ENCODE data around the gene SETD2.
"Not testable (repeated sequence)": the region's sequence is repeated elsewhere in the genome, so short reads cannot be mapped to it uniquely, and the experiment has no call there.

The SETD2 gene

DNA sequence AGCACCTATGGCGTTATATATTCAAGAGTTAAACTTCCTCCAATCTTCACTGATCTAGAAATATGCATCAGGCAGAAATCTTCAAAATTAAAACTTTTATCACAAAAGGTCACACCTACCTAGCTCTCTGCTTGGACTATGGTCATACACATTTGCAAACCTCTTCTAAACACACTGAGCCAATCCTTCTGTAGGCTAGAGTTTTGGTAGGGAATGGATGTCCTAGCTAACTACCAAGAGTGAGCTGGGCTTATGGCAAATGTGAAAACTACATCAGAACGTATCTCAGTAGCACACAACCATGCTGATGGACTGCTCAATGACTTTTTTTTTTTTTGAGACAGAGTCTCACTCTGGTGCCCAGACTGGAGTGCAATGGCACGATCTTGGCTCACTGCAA is 29.6 kb downstream of the SETD2 start:
- TF ChIP-seq JUND (IDR thresholded peaks at IDR 0.05; ENCODE audit: low read depth), result no peak
- no peak for DNase-seq (ENCODE audit: low read depth in 1 of 2, low spot score in 1 of 2)
- in situ Hi-C loops (cut with HindIII; ENCODE audit: low pct_unique_long_range_greater_than_20kb, low sequenced_read_pairs), result no loop called here

DNA sequence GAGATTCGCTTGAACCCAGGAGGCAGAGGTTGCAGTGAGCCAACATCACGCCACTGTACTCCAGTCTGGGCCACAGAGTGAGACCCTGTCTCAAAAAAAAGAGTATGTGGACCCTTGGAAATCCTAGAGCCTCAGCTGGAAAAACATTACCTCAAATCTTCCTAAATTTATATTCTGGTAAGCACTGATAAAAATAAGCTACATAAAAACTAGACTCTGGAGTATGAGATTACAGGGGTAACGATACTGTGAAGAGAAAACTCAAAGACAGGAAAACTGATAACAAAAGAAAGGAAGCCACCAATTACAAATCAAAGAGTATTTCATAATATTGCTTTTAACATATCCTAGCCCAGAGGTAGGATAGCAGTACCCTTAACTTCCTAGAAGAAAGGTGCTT is 30.3 kb downstream of the SETD2 start:
- in situ Hi-C loops (cut with HindIII; ENCODE audit: low pct_unique_long_range_greater_than_20kb, low sequenced_read_pairs), result no loop called here
- DNase-seq (ENCODE audit: low read depth in 1 of 2, low spot score in 1 of 2), result no peak
- no peak for TF ChIP-seq JUND (IDR thresholded peaks at IDR 0.05; ENCODE audit: low read depth)

DNA sequence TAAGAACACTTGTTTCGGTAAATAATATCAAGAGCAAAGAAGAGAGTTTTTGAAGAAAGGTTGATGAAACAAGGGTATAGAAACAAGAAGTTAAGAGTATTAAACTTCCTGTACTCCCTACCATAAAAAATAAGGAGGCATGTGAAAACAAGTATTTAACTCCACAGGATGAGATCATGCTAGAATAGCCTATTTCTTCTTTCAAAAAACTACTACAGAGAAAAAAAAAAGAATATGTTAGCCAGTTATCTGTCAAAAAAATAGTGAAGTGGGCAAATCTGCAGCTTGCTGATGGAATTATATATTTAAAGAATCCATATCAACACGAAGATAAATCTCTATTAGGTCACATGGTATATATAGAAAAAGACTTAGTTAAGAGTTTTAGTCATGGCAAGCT is 33.4 kb downstream of the SETD2 start:
- in situ Hi-C loops (cut with HindIII; ENCODE audit: low pct_unique_long_range_greater_than_20kb, low sequenced_read_pairs), result no loop called here

DNA sequence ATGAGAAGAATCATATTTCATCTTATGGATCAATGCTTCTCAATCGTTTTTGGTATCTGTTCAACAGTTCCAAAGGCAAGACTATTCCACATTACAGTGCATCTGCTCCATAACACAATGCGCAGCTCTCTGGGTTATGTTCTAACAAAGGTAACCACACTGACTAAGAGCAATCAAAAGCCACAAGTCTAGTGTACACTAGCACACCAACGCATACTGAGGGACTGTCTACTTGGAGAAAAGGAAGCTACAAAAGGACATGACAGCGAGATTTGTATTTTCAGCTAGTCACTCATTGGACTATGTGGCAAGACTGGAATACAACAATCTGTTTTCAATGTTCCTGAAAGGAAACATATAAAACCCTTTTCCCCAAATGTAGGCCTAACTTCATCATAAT is 35.8 kb downstream of the SETD2 start:
- no peak for TF ChIP-seq JUND (IDR thresholded peaks at IDR 0.05; ENCODE audit: low read depth)
- peak in 1 of 2 experiments; percentile 1 for DNase-seq (ENCODE audit: low read depth in 1 of 2, low spot score in 1 of 2)
- in situ Hi-C loops (cut with HindIII; ENCODE audit: low pct_unique_long_range_greater_than_20kb, low sequenced_read_pairs), result no loop called here

More for the DNA sequence above, 33.4 kb downstream of the SETD2 start:
- DNase-seq (ENCODE audit: low read depth in 1 of 2, low spot score in 1 of 2), result no peak
- no peak for TF ChIP-seq JUND (IDR thresholded peaks at IDR 0.05; ENCODE audit: low read depth)

DNA sequence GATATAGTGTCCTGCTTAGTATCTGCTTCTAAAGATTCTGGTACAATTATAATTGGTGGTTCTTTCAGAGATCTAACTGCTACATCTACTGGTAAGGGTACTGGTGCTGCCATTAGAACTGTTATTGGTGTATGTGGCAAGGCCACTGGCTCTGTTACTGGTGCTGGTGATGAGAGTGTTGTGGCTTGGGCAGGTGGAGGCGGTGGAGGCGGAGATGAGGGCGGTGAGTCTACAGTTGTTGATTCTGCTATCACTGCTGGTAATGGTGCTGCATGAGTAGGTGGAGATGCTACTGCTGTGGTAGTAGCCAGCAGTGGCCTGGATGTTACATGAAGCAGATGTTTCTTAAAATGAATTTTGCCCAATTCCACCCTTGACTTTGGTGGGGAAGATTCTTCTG is 40.1 kb downstream of the SETD2 start:
- no peak for DNase-seq (ENCODE audit: low read depth in 1 of 2, low spot score in 1 of 2)
- TF ChIP-seq JUND (IDR thresholded peaks at IDR 0.05; ENCODE audit: low read depth), result no peak
- in situ Hi-C loops (cut with HindIII; ENCODE audit: low pct_unique_long_range_greater_than_20kb, low sequenced_read_pairs), result no loop called here

DNA sequence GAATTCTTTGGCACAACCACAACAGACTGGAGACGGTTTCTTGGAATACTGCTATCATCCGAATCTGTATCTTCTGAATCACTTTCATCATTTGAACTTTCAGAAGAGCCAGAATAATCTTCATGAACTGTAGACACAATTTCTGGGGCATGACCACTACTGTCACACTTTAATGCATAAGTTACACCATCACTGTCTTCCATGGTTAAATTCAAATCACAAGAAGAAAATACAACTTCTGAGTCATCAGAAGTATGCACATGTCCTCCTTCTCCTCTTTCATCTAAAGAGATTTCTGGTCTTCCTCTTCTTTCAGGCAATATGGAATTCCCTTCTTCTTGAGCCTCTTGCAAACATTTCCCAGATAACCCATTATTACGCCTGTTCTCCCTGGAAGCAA is 42.5 kb downstream of the SETD2 start:
- in situ Hi-C loops (cut with HindIII; ENCODE audit: low pct_unique_long_range_greater_than_20kb, low sequenced_read_pairs), result no loop called here
- no peak for TF ChIP-seq JUND (IDR thresholded peaks at IDR 0.05; ENCODE audit: low read depth)
- no peak for DNase-seq (ENCODE audit: low read depth in 1 of 2, low spot score in 1 of 2)

DNA sequence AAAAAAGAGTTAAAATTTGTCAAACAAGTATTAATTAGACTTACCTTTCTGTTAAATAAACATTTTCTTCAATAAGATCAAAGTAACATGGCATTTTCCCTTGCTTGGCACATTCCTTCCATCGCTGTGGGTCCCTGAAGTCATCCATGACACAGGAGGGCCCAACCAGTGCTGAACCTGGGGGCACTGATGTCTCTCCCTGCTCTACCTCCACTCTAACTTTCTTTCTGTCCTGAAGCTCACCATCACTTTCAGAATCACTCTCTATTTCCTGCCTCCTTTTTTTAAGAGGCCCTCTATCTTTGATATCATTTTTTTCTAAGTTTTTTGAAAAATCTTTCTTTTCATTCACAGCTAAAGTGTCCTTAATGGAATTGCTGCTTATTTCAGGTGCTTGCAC is 43.8 kb downstream of the SETD2 start:
- DNase-seq (ENCODE audit: low read depth in 1 of 2, low spot score in 1 of 2), result no peak
- in situ Hi-C loops (cut with HindIII; ENCODE audit: low pct_unique_long_range_greater_than_20kb, low sequenced_read_pairs), result no loop called here
- TF ChIP-seq JUND (IDR thresholded peaks at IDR 0.05; ENCODE audit: low read depth), result no peak

DNA sequence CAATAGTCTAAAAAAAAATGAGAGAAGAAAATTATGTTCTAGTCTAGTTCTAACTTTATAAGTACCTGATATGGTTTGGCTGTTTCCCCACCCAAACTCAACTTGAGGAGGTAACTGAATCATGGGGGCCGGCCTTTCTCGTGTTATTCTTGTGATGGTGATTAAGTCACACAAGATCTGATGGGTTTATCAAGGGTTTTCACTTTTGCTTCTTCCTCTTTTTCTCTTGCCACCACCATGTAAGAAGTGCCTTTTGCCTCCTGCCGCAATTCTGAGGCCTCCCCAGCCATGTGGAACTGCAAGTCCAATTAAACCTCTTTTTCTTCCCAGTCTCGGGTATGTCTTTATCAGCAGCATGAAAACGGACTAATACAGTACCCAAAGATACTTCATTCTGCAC is 44.5 kb downstream of the SETD2 start:
- in situ Hi-C loops (cut with HindIII; ENCODE audit: low pct_unique_long_range_greater_than_20kb, low sequenced_read_pairs); DNase-seq (ENCODE audit: low read depth in 1 of 2, low spot score in 1 of 2): not testable (repeated sequence)

DNA sequence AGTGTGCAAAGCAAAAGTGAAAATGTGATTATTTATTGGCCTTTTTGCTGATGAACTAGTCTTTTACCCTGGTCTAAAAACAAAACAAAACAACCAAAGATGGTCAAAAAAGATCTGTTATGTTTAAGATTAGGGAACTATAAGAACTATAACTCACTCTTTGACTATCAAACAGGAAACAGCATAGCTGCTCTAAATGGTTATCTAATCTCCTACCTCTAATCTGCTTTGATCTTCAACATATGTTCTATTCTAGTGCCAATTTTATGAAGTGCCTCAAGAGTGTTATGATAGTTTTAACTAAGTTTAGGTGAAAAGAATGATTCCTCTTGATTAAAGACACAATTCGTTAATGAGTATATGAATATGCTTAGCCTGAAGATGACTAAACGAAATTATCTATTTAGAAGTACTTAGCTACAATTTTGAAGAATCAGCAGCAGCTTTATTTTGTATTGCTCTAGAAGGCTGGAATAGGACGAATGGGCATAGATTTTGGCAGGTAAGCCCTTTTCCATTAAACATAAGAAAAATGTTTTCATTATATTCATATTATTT is 46.0 kb downstream of the SETD2 start:
- DNase-seq (ENCODE audit: low read depth in 1 of 2, low spot score in 1 of 2), result no peak
- no peak for TF ChIP-seq JUND (IDR thresholded peaks at IDR 0.05; ENCODE audit: low read depth)
- in situ Hi-C loops (cut with HindIII; ENCODE audit: low pct_unique_long_range_greater_than_20kb, low sequenced_read_pairs), result no loop called here

DNA sequence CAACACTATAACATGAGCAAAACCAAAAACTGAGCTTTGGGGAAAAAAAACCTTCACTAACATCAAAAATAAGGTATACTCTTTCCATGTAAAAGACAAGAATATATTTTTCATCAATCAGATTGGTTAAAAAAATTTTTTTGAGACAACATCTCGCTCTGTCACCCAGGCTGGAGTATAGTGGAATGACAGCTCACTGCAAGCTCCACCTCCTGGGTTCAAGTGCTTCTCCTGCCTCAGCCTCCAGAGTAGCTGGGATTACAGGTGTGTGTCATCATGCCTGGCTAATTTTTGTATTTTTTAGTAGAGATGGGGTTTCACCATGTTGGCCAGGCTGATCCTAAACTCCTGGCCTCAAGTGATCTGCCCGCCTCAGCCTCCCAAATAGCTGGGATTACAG is 48.4 kb downstream of the SETD2 start:
- in situ Hi-C loops (cut with HindIII; ENCODE audit: low pct_unique_long_range_greater_than_20kb, low sequenced_read_pairs); DNase-seq (ENCODE audit: low read depth in 1 of 2, low spot score in 1 of 2): not testable (repeated sequence)

DNA sequence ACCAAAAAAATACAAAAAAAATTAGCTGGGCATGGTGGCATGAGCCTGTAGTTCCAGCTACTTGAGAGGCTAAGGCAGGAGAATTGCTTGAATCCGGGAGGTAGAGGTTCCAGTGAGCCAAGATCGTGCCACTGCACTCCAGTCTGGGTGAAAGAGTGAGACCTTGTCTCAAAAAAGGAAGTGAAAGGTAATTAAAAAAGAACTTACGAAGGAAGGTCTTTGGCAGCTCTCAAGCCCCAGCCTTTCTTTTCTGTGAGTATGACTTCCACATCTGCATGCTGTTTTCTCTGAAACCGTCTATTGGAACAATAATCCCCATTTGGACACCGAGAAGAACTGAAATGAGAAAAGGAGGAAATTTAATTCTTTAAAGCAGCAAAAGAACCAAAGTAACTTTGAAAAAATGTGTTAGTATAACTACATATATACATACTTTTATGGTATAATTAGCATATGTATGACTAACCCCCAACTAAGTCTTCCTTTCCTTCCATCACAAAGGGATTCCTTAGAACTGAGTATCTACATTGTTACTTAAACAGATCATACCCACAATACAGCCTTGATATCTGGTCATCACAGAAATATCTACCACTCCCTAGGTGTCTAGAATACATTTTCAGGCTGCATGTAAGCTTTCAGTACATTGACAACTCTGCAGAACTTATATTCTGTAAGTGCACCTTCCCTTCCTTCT is 50.1 kb downstream of the SETD2 start:
- no peak for TF ChIP-seq JUND (IDR thresholded peaks at IDR 0.05; ENCODE audit: low read depth)
- no peak for DNase-seq (ENCODE audit: low read depth in 1 of 2, low spot score in 1 of 2)
- in situ Hi-C loops (cut with HindIII; ENCODE audit: low pct_unique_long_range_greater_than_20kb, low sequenced_read_pairs), result no loop called here

DNA sequence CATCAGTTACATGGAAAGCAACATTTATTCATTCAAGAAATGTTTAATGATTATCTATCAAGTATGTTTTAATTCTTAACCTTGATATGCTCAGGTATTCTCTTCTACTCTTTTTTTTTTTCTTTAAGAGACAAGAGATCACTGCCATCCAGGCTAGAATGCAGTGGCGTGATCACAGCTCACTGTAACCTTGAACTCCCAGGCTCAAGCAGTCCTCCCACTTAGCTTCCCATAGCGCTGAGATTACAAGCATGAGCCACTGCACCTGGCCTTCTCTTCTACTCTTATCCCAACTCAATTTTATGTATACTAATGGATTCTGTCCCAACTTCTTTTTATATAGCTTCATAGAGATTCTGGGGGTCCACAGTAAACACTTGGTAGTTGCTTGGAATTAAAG is 50.9 kb downstream of the SETD2 start:
- DNase-seq (ENCODE audit: low read depth in 1 of 2, low spot score in 1 of 2), result no peak
- TF ChIP-seq JUND (IDR thresholded peaks at IDR 0.05; ENCODE audit: low read depth), result no peak
- in situ Hi-C loops (cut with HindIII; ENCODE audit: low pct_unique_long_range_greater_than_20kb, low sequenced_read_pairs), result no loop called here

DNA sequence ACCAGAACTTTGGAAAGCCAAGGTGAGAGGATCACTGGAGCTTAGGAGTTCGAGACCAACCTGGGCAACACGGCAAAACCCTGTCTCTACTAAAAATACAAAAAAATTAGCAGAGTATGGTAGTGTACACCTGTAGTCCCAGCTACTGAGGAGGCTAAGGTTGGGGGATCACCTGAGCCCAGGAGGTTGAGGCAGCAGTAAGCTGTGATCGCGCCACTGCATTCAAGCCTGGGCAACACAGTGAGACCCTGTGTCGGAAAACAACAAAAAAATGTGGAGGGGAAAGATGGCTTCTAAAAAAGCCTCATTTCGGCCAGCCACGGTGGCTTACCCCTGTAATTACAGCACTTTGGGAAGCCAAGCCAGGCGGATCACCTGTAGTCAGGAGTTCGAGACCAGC is 54.5 kb downstream of the SETD2 start:
- TF ChIP-seq JUND (IDR thresholded peaks at IDR 0.05; ENCODE audit: low read depth), result no peak
- in situ Hi-C loops (cut with HindIII; ENCODE audit: low pct_unique_long_range_greater_than_20kb, low sequenced_read_pairs), result no loop called here
- DNase-seq (ENCODE audit: low read depth in 1 of 2, low spot score in 1 of 2), result no peak

DNA sequence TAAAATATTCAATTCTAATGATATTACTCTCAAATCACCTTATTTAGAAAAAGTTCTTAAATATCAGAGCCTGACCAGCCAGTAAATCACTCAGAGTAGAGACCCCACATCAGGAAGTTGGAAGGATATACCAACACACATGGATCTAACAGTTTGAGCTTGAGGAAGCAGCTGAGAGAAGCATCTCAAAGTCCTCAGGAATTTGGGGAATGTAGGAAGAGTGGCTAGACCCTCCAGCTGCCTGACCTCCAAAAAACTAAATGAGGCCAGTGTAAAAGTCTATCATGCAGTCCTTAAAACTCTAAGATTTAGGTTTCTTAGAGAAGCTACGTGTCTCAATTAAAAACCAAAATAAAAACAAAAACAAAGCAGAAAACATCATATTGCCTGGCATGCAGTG is 55.4 kb downstream of the SETD2 start:
- DNase-seq (ENCODE audit: low read depth in 1 of 2, low spot score in 1 of 2), result no peak
- TF ChIP-seq JUND (IDR thresholded peaks at IDR 0.05; ENCODE audit: low read depth), result no peak
- in situ Hi-C loops (cut with HindIII; ENCODE audit: low pct_unique_long_range_greater_than_20kb, low sequenced_read_pairs), result no loop called here
